ENCODE results near the gene HPSE2. TPM values are rescaled to one million over a fixed set of nuclear protein-coding genes. Genes with fewer than 3 reads are reported as not detected.
A peak's percentile ranks its signal among the peaks of the same experiment; 100 is the strongest.

Gene HPSE2
- total RNA-seq, 1 donor from 2014 or later, result not detected

DNA sequence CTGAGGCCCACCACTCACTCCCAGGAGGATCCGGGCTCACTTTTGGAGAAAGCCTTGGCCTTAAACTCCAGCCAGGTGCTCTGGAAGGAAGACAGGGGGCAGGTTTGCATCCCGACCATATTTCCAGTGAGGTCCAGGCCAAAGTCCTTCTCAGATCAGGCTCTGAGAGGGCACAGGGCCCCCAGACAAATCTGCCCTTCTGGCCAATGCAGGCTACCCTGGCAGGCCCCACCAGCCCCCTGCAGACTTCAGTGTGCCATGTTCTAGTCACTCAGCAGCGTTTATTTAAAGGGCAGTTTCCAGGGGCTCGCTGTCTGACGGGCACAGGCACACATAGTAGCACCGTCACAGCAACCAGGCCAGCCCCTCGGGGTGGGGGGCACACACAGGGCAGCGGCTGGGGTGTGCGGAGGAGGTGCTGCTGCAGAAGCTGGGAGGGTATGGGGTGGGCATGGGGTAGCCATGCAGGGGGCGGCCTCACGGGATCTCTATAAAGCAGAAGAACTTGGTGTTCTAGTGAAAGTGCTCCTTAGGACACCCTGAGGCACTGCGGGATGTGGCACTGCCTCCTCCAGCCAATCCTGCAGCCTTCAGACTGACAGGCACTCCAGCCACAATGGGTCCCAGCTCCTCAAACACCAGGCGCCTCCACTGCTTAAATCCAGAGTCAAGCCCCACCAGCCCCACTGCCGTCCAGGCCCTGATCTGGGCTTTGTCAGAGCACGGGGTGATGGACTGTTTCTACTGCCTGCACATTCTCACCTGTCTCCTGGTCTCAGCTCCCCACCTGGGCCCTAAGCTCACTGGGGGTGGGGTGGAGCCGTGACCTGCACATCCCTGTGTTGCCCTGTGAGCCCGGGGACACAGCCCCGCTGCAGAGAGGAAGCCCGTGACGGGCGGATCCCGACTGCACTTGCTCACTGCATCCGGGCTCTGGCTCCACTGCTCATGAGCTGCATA is 811.1 kb downstream of the HPSE2 start:
- DNase-seq (ENCODE audit: low spot score in 2 of 2) (no peak), FAIRE-seq (no peak)

DNA sequence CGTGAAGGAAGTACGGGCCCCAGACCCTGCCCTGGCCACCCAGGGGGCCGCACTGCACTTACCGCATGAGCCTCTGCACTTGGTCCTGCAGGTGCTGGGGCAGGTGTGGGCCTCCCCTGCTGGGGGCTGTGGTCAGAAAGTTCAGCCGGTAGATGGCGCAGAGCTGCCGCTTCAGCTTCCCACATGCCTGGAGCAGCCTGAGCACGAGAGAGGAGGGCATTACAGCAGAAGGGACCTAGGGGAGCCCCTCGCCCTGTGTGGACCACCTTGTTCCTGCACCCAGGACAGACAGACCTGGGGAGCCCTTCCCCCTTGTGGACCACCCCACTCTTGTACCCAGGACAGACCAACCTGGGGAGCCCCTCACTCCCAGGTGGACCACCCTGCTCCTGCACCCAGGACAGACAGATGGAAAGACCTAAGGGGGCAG is 811.9 kb downstream of the HPSE2 start:
- DNase-seq (ENCODE audit: low spot score in 2 of 2) (no peak), FAIRE-seq (no peak)

DNA sequence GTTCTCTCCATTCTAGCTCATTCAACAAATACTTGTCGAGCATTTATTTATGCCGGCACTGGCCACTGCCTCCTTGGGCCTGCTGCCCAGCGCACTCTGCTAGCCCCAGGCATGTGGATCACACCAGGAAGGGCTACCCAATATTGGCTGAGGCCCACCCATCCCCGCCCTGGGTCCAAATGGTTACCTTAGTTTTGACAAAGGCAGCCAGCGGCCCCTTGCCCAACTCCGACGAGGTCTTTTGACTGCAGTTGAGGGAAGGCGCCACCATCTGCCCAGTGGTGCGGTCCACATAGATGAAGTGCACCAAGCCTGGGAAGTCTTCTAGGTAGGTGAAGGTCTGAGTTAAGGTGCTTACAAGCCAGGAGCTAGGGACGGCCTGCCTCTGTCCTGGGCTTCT is 813.5 kb downstream of the HPSE2 start:
- FAIRE-seq, result no peak

DNA sequence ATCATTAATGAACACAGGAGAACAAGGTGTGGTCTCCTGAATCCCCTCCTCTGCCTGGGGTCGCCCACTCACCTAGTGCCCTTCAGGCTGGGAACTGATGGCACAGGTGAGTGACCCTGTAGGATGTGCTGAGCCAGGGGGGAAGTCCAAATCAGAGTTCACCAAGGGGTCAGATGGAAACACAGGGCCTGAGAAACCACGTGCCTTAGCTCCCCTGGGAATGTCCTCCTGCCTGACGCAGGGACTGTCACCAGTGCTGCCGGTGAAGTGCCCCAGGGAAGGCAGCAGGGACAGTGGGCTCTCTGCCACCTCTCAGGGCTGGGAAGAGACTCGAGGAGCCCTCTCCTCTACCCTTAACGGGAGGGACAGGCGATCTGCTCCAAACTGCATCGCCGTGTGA is 814.9 kb downstream of the HPSE2 start:
- no peak for FAIRE-seq
- no peak for DNase-seq (ENCODE audit: low spot score in 2 of 2)

More for the DNA sequence above, 813.5 kb downstream of the HPSE2 start:
- no peak for DNase-seq (ENCODE audit: low spot score in 2 of 2)

DNA sequence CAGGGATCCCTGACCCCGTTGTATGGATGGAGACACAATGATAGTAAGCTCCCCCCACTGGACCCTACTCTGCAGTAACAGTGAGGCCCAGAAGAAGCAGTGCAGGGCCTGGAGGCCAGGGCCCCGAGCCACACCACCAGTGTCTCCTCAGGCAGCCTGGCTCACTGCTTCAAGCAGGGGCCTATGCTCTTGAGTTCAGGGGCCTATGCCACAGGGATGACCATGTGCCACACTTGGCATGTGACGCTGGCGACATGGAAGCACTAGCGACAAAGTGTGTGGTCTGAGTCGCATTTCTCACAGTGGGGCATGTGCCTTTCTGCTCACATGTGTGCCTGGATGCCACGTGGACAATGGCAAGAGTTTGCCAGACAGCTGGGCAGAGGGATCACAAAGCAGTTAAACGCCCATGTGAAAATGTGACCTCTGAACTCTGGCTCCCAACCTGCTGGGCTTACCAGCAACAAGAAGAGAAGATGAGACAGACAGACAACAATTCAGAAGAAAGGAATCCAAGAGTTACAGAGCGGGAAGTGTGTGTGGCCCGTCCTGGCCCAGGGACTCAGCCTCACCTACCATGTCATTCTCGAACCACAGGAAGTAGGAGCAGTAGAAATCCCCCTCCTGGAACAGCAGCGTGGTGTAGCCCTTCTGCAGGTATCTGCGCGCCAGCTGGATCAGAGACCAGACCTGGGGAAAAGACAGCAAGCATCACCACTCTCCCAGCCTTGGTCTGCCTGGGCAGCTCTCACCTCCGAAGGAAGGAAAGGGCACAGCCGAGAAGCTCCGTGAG is 816.0 kb downstream of the HPSE2 start:
- no peak for FAIRE-seq
- DNase-seq (ENCODE audit: low spot score in 2 of 2), result no peak

DNA sequence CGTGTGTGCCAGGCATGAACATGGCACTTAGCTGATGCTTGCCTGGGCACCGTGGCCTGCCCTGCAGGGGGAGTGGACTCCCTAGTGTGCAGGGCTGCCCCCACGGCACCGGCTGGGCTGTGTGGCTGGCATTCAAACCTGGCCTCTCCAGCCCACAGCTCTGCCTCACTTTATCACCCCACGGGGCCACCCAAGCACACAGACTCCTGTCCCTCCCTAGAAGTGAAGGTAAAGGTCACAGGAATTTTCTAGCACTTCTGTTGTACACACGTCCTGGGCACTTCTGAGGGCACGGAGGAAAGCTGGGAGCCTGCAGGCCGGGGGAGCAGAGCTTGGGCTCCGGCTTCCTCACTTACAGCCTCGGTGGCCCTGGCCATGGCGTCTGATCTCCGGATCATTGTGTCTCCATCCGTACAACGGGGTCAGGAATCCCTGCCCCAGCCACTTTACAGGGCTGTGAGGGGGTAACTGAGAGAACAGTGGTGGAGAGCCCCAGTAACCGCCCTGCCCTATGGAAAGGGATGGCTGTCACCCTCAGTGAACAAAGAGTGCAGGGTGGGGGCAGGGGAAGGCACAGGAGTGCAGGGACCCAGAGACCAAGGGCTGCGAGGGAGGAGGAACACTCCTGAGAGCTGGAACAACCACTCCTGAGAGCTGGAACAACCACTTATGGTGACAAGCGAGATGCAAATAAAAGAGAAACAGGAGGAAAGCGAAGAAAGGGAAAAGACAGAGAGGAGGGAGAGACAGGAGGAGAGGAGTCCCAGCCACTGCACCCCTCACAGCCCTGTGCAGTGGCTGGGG is 816.8 kb downstream of the HPSE2 start:
- FAIRE-seq, result no peak
- DNase-seq (ENCODE audit: low spot score in 2 of 2), result no peak

DNA sequence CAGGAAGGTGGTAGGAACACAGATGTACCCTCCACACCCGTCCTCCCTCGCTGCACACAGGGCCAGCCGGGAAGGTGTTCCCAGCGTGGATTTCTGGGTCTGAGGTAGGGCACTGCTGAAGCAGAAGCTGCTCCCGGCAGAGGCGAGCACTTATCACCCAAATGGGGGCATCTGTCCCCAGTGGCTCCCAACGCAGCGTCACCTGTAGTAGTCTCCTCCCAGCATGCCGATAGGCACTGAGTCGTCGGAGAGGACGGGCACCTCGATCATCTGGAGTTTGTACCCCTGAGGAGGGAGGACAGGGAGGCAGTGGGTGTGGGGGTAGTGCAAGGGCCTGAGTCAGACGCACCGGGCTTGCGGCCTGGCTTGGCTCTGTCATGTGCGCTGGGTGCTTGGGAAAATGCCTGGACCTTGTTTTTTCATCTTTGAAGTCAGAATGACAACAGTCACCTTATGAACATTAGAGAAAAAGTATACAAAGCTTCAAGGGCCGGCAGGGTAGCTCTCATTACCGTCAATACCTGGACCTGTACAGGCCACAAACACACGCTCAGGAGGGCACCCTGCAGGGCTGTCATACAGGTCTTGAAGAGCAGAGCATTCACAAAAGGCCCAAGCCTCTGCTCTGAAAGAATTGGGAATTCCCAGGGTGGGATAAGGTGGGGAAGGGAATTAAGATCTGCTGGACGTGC is 817.5 kb downstream of the HPSE2 start:
- FAIRE-seq, result no peak
- no peak for DNase-seq (ENCODE audit: low spot score in 2 of 2)

DNA sequence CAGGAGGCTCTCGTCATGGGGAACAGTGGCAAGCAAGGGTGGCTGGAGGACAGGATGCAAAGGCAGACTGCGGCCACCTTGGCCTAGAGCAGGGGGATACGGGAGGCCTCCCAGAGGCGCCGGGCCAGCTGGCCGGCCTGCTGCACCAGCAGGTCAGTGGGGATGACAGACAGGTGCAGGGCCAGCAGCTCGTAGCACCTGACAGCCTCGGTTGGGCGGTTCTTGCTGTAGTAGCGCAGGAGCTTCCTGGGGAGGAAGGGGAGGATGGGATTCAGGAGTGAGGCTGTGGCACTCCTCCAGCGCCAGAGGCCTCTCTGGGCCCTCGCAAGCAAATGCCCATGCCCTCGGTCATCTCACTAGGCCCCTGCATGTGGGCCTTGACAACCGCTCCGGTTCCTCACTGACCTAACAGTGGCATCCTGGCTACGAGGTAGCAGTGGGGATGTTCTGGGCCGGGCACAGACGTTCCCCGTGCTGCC is 818.1 kb downstream of the HPSE2 start:
- no peak for FAIRE-seq
- DNase-seq (ENCODE audit: low spot score in 2 of 2), result no peak

DNA sequence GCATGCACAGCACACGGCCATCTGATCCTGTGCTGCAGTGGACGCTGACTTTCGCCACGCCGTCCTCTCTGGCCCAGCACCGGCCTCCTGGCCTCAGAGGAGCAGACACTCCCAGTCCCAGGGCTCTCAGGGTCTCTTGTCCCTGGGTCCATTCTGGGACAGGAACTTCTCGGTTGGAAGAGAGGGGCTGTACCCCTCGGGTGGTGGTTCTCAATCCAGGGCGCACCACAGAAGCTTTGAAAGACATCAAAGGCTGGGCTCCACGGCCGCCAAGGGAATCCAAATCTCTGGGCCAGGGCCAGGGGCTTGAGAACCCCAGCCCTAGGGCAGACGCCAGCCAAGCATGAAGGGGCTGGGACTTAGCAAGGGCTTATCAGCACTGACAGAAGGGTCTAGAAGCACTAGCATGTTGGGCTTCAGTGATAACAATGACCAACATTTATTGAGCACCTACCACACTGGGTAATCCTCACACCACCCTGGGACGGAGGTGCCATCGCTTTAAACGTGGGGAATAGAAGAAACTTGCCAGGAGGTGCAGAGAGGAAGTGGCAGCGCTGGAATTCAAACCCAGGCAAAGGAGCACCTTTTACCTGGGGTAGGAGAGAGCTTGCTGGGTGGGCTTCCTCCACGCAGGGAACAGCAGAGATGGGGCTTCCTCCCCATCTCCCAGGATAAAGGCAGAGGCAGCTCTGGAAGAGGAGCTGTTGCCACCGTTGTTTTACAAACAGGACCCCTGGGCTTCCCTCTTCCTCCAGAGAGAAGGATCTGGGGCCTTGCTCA is 818.9 kb downstream of the HPSE2 start:
- FAIRE-seq (no peak), DNase-seq (ENCODE audit: low spot score in 2 of 2) (no peak)

DNA sequence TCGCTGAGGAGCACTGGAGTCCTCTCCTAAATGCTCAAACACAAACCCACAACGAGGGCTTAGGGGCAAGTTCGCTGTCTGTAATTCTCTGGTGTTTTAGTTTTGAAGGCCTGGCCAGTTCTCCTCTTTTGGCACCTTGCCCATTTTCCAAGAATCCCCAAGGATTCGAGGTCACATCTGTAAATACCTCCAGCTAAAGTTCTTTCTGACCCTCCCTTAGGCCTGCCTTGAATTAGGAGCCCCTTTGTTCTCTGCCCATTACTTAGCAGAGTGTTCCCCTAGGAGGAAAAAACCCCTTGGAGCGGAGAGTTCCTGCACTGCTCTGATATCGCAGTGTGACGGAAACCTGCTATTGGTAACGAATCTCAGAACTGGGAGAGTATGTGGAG is 819.9 kb downstream of the HPSE2 start:
- no peak for FAIRE-seq
- DNase-seq (ENCODE audit: low spot score in 2 of 2), result no peak

DNA sequence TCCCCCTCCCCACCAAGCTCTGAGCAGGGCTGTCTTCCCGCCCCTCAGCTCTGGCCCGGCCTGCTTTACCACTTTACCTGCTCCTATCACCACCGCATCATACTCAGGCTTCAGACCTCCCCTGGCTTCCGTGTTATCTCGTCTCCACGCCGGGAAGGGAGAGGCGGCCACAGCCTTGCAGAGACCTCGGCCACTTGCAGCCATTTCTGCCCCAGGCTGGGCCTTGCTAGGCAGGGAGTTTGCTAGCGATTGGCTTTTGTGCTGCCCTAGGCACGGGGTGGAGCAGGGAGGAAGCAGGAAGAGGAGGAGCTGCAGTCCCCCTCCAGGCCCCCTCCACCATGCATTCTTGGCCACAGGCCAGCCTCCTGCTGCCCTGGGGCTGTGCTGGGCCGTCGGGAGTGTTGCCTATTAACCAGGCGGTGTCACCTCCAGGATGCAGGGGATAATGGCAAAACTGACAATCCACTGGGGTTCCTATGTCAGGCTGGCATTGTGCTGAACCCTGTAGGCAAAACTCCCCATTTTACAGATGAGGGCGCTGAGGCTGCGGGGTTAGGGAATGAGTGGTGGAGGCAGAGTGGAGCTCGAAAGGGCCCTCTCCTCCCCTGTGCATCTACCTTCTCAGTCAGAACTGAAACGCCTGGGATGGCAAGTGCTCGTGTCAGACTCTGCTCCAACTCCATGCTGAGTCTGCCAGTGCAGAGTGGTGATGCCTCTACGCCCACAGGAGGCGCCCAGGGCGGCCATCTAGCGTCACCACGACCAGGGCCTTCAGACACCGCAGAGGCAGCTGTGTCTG is 820.5 kb downstream of the HPSE2 start, which contains the start of gene PYROXD2:
Gene PYROXD2 (minus strand): TSS at position 251 of the 799 bp plus-strand sequence. CDS start 47 bp downstream, at position 204.
- peak; percentile 74 to 88 for DNase-seq (ENCODE audit: low spot score in 2 of 2)
- FAIRE-seq, result no peak

DNA sequence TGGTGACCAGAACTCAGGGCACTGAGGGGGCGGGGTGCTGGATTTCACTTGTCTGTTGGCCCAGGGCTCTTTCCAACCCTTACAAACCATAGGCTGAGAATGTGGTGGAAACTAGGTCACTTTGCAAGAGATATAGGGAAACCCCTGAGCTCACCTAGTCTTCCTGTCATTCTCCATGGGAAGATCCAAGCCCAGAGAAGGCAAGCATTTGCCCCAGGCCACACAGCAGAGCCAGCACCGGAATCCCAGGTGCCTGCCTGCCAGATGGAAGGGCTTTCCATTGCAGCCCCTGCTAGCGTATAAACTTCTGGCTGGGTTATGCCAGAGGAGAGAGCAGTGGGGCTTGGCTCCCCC is 821.1 kb downstream of the HPSE2 start:
- FAIRE-seq, result no peak
- no peak for DNase-seq (ENCODE audit: low spot score in 2 of 2)

DNA sequence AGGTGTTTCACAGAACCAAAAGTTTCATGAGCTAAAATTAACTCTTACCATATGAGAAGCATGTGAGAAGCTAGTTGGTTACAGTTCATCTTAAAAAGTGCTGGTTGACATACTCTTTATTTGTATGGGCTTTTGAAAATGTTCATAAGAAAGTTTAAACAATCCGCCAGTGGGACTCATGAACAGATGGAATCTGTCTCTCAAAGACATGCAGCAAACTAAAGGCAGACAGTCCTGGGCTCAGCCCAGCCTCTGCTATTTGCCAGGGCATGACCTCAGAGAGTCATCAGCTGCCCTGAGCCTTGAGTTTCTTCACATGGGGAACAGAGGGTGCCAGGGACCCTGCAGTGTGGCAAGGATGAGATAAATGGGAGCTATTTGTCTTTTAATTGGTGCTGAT is 823.9 kb downstream of the HPSE2 start:
- FAIRE-seq (no peak), DNase-seq (ENCODE audit: low spot score in 2 of 2) (no peak)

DNA sequence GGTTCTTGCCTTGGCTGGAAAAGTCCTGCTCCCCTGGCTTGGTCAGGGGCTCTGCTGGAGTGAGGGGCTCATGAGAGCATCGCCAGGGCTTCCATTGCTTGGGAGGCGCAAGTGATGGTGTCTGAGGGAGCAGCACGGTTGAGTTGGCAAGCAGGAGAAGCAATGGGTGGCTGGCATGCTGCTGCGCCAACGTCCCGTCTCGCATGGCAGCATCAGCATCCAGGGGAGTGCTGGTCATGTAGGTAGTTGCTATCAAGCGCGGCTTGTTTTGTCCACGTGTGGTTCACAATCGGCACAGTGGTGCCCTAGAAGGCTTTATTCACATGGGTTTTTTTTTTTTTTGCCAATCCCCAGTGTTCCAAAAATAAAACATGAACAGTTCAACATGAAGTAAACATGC is 824.5 kb downstream of the HPSE2 start:
- DNase-seq (ENCODE audit: low spot score in 2 of 2) (no peak), FAIRE-seq (no peak)

DNA sequence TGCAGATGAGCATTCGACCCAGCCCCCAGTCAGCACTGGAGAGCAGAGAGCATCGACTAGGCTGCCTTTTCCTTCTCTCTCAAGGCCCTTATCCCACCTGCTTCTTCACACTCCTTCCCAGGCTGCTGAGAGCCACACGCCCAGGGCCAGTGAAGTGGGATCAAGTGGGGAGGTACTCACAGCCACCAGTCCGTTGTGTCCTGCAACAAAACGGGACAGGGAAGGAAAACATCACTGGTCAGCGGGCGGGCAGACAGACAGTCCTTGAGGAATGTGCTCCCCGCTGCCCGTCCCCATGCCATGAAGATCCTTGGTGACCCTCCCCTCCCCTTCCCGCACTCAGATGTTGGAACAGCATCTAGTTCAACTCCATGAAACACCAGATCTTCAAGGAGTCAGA is 824.9 kb downstream of the HPSE2 start:
- FAIRE-seq (no peak), DNase-seq (ENCODE audit: low spot score in 2 of 2) (no peak)

DNA sequence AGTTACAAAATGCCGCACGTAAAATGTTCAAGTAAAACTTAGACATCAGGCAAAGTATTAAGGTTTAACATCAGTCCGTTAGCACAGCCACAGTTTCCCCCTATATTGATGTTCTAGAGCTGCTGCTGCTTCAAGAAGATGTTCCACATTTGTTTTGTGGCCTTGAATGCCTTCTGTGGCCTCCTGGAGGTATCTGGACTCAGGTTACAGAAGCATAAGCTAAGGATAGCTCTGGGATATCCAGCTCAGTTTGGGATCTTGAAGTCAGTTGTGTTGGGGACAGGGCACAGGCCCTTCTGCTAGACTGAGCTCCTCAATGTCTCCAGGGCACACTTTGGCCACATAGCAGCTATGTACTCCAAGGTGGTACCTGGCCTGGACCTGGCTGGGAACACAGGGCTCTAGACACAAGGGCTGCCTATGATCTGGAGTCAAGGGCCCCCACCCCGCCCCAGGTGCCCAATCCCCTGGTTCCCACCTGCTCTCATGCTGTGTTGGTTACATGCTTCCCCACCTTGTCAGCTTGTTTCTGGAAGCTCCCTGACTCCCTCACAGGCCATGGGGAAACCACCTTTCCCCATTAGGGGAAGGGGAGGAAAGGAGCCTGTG is 825.4 kb downstream of the HPSE2 start:
- DNase-seq (ENCODE audit: low spot score in 2 of 2), result no peak
- FAIRE-seq, result no peak

DNA sequence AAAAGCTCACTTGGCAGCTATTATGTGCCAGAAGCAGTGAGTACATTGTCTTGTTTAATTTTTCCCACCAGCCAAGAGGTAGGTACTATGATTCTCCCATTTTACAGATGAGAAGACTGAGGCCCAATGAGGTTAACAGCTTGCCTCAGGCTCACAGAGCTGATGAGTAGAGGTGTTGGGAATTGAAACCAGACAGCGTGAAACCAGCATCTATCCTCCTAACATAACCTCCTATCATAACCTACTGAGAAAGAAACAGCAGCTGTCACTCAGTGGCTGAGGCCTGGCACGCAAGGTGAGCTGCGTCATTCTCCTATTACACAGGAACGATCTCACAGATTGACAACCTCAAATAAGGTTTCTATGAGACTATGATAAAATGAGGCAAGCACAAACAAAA is 826.9 kb downstream of the HPSE2 start:
- no peak for FAIRE-seq
- no peak for DNase-seq (ENCODE audit: low spot score in 2 of 2)

DNA sequence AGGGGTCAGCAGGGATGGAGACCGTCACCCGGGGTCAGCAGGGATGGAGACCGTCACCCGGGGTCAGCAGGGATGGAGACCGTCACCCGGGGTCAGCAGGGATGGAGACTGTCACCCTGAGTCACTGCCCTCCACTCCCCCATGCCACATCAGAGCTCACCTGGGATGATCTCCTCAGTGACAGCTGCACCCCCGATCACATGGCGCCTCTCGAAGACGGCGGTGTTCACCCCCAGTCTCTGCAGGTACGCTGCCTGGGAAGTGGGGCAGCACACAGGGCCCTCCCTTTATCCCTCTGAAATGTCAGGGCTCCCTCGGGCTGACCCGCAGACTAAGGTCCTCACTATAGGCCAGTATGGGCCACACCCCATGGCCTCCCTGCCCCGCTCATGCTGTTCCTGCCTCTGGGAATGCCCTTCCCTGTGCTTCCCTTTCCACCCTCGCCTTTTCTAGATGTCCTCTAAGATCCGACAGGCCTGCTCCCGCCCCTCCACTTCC is 827.9 kb downstream of the HPSE2 start:
- DNase-seq (ENCODE audit: low spot score in 2 of 2) (no peak), FAIRE-seq (no peak)
